DOHH2 (cell line): ENCODE measurements around the gene MAP2.

ENCODE experiments used
- CTCF ChIP-seq: fragments of 200-600 bp; sonication (generic); IDR thresholded peaks from one replicate; pipeline ENCODE4 v1.5.1; 2014; ENCODE audit warnings: antibody characterized with exemption, mild to moderate bottlenecking, low read depth, low read length; ENCODE audit not compliant: poor library complexity, severe bottlenecking
- EZH2phosphoT487 ChIP-seq: fragments of 200-600 bp; sonication (generic); IDR thresholded peaks from 2 replicates; pipeline ENCODE4 v1.6.1; 2017; ENCODE audit warnings: borderline replicate concordance, mild to moderate bottlenecking, antibody characterized with exemption, low read length, moderate library complexity, mixed read lengths

DNA sequence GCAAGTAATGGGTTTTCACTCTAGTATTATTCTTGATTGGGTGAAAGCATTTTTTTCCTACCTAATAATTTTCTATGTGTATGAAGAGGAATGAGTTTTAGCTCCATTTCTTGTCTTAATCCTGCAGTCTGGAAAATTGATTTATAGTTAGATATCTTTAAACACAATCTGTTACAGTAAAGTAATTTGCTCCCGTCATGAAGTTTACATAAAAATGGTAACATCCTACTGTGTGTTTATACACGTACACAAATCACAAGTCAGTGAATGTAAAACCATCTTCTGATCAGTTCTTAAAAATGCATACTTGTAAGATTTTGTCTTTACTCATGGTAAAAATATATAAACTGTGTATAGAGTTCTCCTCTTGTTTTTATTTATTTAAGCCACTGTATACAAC, 51.1 kb downstream of the MAP2 start:
- TF ChIP-seq CTCF (no peak), EZH2phosphoT487 (no peak)
